ENCODE results near the gene WDR27. TPM values are rescaled to one million over a fixed set of nuclear protein-coding genes. Genes with fewer than 3 reads are reported as not detected.

The WDR27 gene
- polyA plus RNA-seq, 3 donors, result 0.95 to 20.5 (median 2.0) TPM

DNA sequence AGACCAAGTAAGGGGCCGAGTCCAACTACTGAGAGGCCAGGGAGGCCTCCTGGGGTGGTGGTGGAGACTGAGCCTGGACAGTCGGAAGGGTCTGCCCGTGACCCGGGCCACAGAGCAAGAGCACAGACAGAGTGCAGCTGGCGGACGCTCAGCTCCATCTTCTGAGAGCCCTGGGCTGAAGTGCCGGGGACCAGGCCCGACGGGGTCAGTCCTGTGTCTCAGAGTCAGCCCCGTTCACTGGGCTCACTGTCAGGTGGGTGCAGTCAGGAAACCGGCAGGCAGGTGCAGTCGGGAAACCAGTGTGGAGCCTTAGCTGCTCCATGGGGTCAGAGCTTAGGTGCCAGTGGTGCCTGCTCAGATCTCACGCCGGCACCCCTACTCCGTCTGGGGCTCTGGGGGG lies 76.5 kb downstream of the WDR27 start:
- Mint-ChIP-seq H3K27ac (no peak overlapping the region), H3K4me1 (no peaks in the 10 kb centered on the region)
- WGBS (ENCODE audit: insufficient coverage), result 98% methylated on average over 15 of the region's 15 CpGs

DNA sequence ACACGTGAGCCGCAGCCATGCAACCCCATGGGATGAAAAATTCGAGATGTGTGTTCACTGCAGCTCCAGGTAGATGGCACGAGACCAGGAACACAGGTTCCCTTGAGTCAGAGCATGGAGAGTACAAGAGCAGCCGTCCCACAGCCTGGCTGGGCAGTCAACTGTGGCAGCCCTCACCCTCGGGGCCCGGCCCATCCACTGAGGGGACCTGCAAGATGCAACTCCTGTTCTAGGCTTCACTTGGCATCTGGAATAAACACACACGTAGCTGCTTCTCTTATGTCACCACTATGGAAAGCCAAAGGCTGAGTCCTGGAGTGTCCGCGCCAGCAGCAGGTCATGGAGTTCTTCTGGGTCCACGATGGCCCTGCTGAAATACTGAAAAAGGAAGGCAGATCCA lies 77.0 kb downstream of the WDR27 start:
- no peaks in the 10 kb centered on the region for H3K4me1 ChIP-seq (ENCODE audit: control insufficient read depth in 1 of 2, insufficient read depth in 2 of 2, low read length in 2 of 2)
- H3K27ac ChIP-seq (ENCODE audit: low read depth in 1 of 2, low read length in 2 of 2), result no peak overlapping the region
- H3K27me3 ChIP-seq (ENCODE audit: control insufficient read depth in 2 of 2, insufficient read depth in 2 of 2, low read length in 2 of 2), result no peaks in the 10 kb centered on the region
- Mint-ChIP-seq H3K4me1 (no peaks in the 10 kb centered on the region), H3K9me3 (peaks cover 6 to 15% (median 11%) of the 10 kb centered on the region in 7 donors), H3K4me3 (peak overlapping the region in 1 of 2 donors; percentile 34), H3K27me3 (ENCODE audit: low read depth in 3 of 3) (no peaks in the 10 kb centered on the region), H3K36me3 (peaks cover 5 to 7% of the 10 kb centered on the region in 2 donors), H3K27ac (no peak overlapping the region)
- TF ChIP-seq, protein P1, sequence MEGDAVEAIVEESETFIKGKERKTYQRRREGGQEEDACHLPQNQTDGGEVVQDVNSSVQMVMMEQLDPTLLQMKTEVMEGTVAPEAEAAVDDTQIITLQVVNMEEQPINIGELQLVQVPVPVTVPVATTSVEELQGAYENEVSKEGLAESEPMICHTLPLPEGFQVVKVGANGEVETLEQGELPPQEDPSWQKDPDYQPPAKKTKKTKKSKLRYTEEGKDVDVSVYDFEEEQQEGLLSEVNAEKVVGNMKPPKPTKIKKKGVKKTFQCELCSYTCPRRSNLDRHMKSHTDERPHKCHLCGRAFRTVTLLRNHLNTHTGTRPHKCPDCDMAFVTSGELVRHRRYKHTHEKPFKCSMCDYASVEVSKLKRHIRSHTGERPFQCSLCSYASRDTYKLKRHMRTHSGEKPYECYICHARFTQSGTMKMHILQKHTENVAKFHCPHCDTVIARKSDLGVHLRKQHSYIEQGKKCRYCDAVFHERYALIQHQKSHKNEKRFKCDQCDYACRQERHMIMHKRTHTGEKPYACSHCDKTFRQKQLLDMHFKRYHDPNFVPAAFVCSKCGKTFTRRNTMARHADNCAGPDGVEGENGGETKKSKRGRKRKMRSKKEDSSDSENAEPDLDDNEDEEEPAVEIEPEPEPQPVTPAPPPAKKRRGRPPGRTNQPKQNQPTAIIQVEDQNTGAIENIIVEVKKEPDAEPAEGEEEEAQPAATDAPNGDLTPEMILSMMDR (IDR thresholded peaks at IDR 0.05), result no peak
- no peak overlapping the region for H2AFZ ChIP-seq (ENCODE audit: insufficient read depth, low read depth, low read length, poor library complexity, severe bottlenecking)
- no peak overlapping the region for H3K4me2 ChIP-seq (replicated peaks; ENCODE audit: extremely low read depth, low read length, poor library complexity, severe bottlenecking)
- H4K20me1 ChIP-seq (ENCODE audit: insufficient read depth, low read length), result no peaks in the 10 kb centered on the region
- DNase-seq, result no peak
- WGBS (ENCODE audit: insufficient coverage), result 96% methylated on average over 11 of the region's 11 CpGs
- intact Hi-C loops (cut with micrococcal nuclease), result no loop called here
- no peak overlapping the region for H3K9ac ChIP-seq (ENCODE audit: insufficient read depth, low read length, poor library complexity, severe bottlenecking)
- H3K36me3 ChIP-seq (replicated peaks in 1 of 2; ENCODE audit: control insufficient read depth in 1 of 2, insufficient read depth in 2 of 2, low read length in 2 of 2), result no peaks in the 10 kb centered on the region
- no peaks in the 10 kb centered on the region for H3K79me2 ChIP-seq (ENCODE audit: insufficient read depth, low read length)
- no peak overlapping the region for H3K4me3 ChIP-seq (replicated peaks in 1 of 3; ENCODE audit: low read depth in 2 of 3, low read length in 3 of 3)
- H3K9me3 ChIP-seq (replicated peaks in 1 of 2; ENCODE audit: control insufficient read depth in 1 of 2, insufficient read depth in 1 of 2, low read length in 2 of 2), result peaks cover 12 to 23% of the 10 kb centered on the region in 2 donors

More for the DNA sequence above, 76.5 kb downstream of the WDR27 start:
- no peak overlapping the region for H3K4me3 ChIP-seq (replicated peaks in 1 of 3; ENCODE audit: low read depth in 2 of 3, low read length in 3 of 3)
- no peaks in the 10 kb centered on the region for H3K27me3 Mint-ChIP-seq (ENCODE audit: low read depth in 3 of 3)
- H3K4me2 ChIP-seq (replicated peaks; ENCODE audit: extremely low read depth, low read length, poor library complexity, severe bottlenecking), result no peak overlapping the region
- H3K9ac ChIP-seq (ENCODE audit: insufficient read depth, low read length, poor library complexity, severe bottlenecking), result no peak overlapping the region
- H3K36me3 ChIP-seq (replicated peaks in 1 of 2; ENCODE audit: control insufficient read depth in 1 of 2, insufficient read depth in 2 of 2, low read length in 2 of 2), result no peaks in the 10 kb centered on the region
- H3K4me1 ChIP-seq (ENCODE audit: control insufficient read depth in 1 of 2, insufficient read depth in 2 of 2, low read length in 2 of 2), result no peaks in the 10 kb centered on the region
- no peak overlapping the region for H2AFZ ChIP-seq (ENCODE audit: insufficient read depth, low read depth, low read length, poor library complexity, severe bottlenecking)
- intact Hi-C loops (cut with micrococcal nuclease), result no loop called here
- H3K27me3 ChIP-seq (ENCODE audit: control insufficient read depth in 2 of 2, insufficient read depth in 2 of 2, low read length in 2 of 2), result no peaks in the 10 kb centered on the region
- H3K27ac ChIP-seq (ENCODE audit: low read depth in 1 of 2, low read length in 2 of 2), result no peak overlapping the region
- TF ChIP-seq, protein P1 (IDR thresholded peaks at IDR 0.05), result no peak
- H3K4me3 Mint-ChIP-seq, result no peak overlapping the region
- DNase-seq, result no peak
- H3K79me2 ChIP-seq (ENCODE audit: insufficient read depth, low read length), result no peaks in the 10 kb centered on the region
- peaks cover 12 to 23% of the 10 kb centered on the region in 2 donors for H3K9me3 ChIP-seq (replicated peaks in 1 of 2; ENCODE audit: control insufficient read depth in 1 of 2, insufficient read depth in 1 of 2, low read length in 2 of 2)
- H3K9me3 Mint-ChIP-seq, result peaks cover 6 to 15% (median 11%) of the 10 kb centered on the region in 7 donors
- peaks cover 5 to 7% of the 10 kb centered on the region in 2 donors for H3K36me3 Mint-ChIP-seq
- no peaks in the 10 kb centered on the region for H4K20me1 ChIP-seq (ENCODE audit: insufficient read depth, low read length)

Data from CD14-positive monocyte (primary cell).